HepG2 (cell line): ENCODE results near the gene PPP1R7. TPM values are rescaled to one million over a fixed set of nuclear protein-coding genes. Genes with fewer than 3 reads are reported as not detected.
A peak's percentile ranks its signal among the peaks of the same experiment; 100 is the strongest.

Source experiments
- FOXO4 ChIP-seq: sonication (generic); formaldehyde crosslinking; conservative IDR thresholded peaks from 2 replicates; pipeline ENCODE4 v1.8.1; 2023; ENCODE audit warnings: missing genetic modification reagents
- KIAA2018 ChIP-seq: sonication (generic); formaldehyde crosslinking; IDR thresholded peaks from 2 replicates; pipeline ENCODE4 v1.5.0; 2020; ENCODE audit warnings: mild to moderate bottlenecking, missing genetic modification reagents, borderline replicate concordance
- SMYD3 ChIP-seq: sonication (generic); formaldehyde crosslinking; IDR thresholded peaks from 2 replicates; pipeline ENCODE4 v1.8.1; 2023; ENCODE audit warnings: mild to moderate bottlenecking, missing genetic modification reagents
- SPEN ChIP-seq: sonication (generic); formaldehyde crosslinking; IDR thresholded peaks from 2 replicates; pipeline ENCODE4 v1.5.1; 2020; ENCODE audit warnings: low read depth, mild to moderate bottlenecking, missing genetic modification reagents
- SRSF1 ChIP-seq: fragments of 200-400 bp; formaldehyde crosslinking; optimal IDR thresholded peaks from 2 replicates; pipeline ENCODE3; 2017; ENCODE audit warnings: mild to moderate bottlenecking, low read depth, low read length, moderate library complexity
- TARDBP ChIP-seq: sonication (generic); formaldehyde crosslinking; IDR thresholded peaks from 2 replicates; pipeline ENCODE4 v1.8.0; 2022; ENCODE audit warnings: mild to moderate bottlenecking, missing genetic modification reagents
- YEATS2 ChIP-seq: sonication (generic); formaldehyde crosslinking; IDR thresholded peaks from 2 replicates; pipeline ENCODE4 v1.4.0; 2020; ENCODE audit warnings: missing genetic modification reagents, borderline replicate concordance
- ZIK1 ChIP-seq: sonication (generic); formaldehyde crosslinking; IDR thresholded peaks from 2 replicates; pipeline ENCODE4 v1.5.0; 2020; ENCODE audit warnings: mild to moderate bottlenecking, low read depth, missing genetic modification reagents, borderline replicate concordance
- ZNF547 ChIP-seq: sonication (generic); formaldehyde crosslinking; IDR thresholded peaks from 2 replicates; pipeline ENCODE4 v1.5.1; 2020; ENCODE audit warnings: mild to moderate bottlenecking, missing genetic modification reagents
- ZNF792 ChIP-seq: IDR thresholded peaks from 2 replicates; pipeline ENCODE4 v1.6.1; 2016
- ZSCAN20 ChIP-seq: sonication (generic); formaldehyde crosslinking; IDR thresholded peaks from 2 replicates; pipeline ENCODE4 v1.4.0; 2020; ENCODE audit warnings: missing genetic modification reagents, mild to moderate bottlenecking, borderline replicate concordance
- ZSCAN5A ChIP-seq: sonication (generic); formaldehyde crosslinking; IDR thresholded peaks from 2 replicates; pipeline ENCODE4 v1.8.0; 2022; ENCODE audit warnings: mild to moderate bottlenecking, missing genetic modification reagents, borderline replicate concordance
- polyA plus RNA-seq, 8 experiments: library from polyadenylated mRNA; depleted of rRNA in 3 of 8; stranded (reverse) in 7 of 8; unstranded in 1 of 8; fragments of >200 nt; fragmentation: Illumina TruSeq in 4 of 8; extraction: Trizol in 4 of 8; gene quantifications; 2 replicates each; pipeline versions ENCODE4 v1.2.1 to v1.2.3, GENCODE V29; 2011 to 2016; ENCODE audit warnings: low read depth in 4 of 8, missing spikeins in 1 of 8, mixed read lengths in 1 of 8; ENCODE audit not compliant: insufficient read depth in 1 of 8
- total RNA-seq, 5 experiments: library from RNA; depleted of rRNA; stranded (reverse); fragments of >200 nt; fragmentation: Illumina TruSeq; extraction: Trizol; gene quantifications; 2 replicates each; pipeline ENCODE4 v1.2.3, GENCODE V29; 2016; ENCODE audit warnings: low read depth in 1 of 5
- TF ChIP-seq, protein P1 (sequence below): sonication (generic); formaldehyde crosslinking; IDR thresholded peaks from 2 replicates; pipeline ENCODE4 v1.8.0; 2022; ENCODE audit warnings: low read depth, missing genetic modification reagents
- TF ChIP-seq, protein P2 (sequence below): sonication (generic); formaldehyde crosslinking; conservative IDR thresholded peaks from 2 replicates; pipeline ENCODE4 v1.4.0; 2020; ENCODE audit warnings: missing genetic modification reagents

PPP1R7 gene
- total and polyA plus RNA-seq, 2 of the 13 experiments (the other 11 are each of a cell fraction or from before 2014, with no cell fraction given) = 33.3 to 67.9 TPM

DNA sequence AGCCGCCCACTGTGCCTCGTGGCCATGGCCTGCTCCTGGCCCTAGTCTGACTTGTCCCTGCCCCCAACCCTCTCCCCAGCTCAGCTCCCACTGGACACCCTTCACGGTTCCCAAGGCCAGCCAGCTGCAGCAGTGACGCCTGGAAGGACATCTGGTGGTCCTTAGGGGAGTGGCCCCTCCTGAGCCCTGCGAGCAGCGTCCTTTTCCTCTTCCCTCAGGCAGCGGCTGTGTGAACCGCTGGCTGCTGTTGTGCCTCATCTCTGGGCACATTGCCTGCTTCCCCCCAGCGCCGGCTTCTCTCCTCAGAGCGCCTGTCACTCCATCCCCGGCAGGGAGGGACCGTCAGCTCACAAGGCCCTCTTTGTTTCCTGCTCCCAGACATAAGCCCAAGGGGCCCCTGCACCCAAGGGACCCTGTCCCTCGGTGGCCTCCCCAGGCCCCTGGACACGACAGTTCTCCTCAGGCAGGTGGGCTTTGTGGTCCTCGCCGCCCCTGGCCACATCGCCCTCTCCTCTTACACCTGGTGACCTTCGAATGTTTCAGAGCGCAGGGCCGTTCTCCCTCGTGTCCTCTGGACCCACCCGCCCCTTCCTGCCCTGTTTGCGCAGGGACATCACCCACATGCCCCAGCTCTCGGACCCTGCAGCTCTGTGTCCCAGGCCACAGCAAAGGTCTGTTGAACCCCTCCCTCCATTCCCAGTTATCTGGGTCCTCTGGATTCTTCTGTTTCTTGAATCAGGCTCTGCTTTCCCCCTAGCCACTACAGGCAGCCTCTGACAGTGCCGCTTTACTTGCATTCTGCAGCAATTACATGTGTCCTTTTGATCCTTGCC is 74.0 kb downstream of the PPP1R7 start (continued):
- TF ChIP-seq, protein P1, sequence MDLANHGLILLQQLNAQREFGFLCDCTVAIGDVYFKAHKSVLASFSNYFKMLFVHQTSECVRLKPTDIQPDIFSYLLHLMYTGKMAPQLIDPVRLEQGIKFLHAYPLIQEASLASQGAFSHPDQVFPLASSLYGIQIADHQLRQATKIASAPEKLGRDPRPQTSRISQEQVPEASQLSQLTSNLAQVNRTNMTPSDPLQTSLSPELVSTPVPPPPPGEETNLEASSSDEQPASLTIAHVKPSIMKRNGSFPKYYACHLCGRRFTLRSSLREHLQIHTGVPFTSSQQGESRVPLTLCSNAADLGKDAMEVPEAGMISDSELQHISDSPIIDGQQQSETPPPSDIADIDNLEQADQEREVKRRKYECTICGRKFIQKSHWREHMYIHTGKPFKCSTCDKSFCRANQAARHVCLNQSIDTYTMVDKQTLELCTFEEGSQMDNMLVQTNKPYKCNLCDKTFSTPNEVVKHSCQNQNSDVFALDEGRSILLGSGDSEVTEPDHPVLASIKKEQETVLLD (CRISPR knock-in tag) = no peak
- TF ChIP-seq ZNF547 (CRISPR knock-in tag) (no peak; the same call in 1 of the 2 replicates), KIAA2018 (no peak), ZIK1 (CRISPR knock-in tag) (no peak; the same call in 1 of the 2 replicates), ZSCAN5A (CRISPR knock-in tag) (peak; percentile 64), SRSF1 (peak; percentile 95), ZNF792 (CRISPR knock-in tag) (peak; percentile 59; the same call in 1 of the 2 replicates), SPEN (CRISPR knock-in tag) (peak; percentile 80), ZSCAN20 (no peak), FOXO4 (no peak), TARDBP (CRISPR knock-in tag) (no peak; the same call in none of the 2 replicates), YEATS2 (CRISPR knock-in tag) (no peak), SMYD3 (0 out of 2 replicates have a peak, but pooled peaks have one; percentile 29)
- TF ChIP-seq, protein P2, sequence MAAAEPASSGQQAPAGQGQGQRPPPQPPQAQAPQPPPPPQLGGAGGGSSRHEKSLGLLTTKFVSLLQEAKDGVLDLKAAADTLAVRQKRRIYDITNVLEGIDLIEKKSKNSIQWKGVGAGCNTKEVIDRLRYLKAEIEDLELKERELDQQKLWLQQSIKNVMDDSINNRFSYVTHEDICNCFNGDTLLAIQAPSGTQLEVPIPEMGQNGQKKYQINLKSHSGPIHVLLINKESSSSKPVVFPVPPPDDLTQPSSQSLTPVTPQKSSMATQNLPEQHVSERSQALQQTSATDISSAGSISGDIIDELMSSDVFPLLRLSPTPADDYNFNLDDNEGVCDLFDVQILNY (CRISPR knock-in tag) = no peak; the same call in 1 of the 2 replicates
